ENCODE results near the gene TRIO. TPM values are rescaled to one million over a fixed set of nuclear protein-coding genes. Genes with fewer than 3 reads are reported as not detected.

The TRIO gene
- total RNA-seq, 6 experiments from 2014 or later: 167 to 219 (median 190) TPM

GRCh38 chr5:14239404-14239803 lies 96.3 kb downstream of the TRIO start:
- Mint-ChIP-seq H3K4me3 (peak overlapping the region; percentile 54), H3K27me3 (ENCODE audit: insufficient read depth) (no peaks in the 10 kb centered on the region), H3K4me1 (ENCODE audit: low read depth) (peaks cover 96% of the 10 kb centered on the region), H3K9me3 (no peaks in the 10 kb centered on the region), H3K36me3 (ENCODE audit: low read depth) (peaks cover 7% of the 10 kb centered on the region; the same call in 1 of the 2 replicates), H3K27ac (peak overlapping the region; percentile 67)
- DNase-seq: no peak
- no peak for TF ChIP-seq CTCF (IDR thresholded peaks at IDR 0.05)

GRCh38 chr5:14239951-14240350 lies 96.8 kb downstream of the TRIO start:
- Mint-ChIP-seq H3K27ac (peak overlapping the region; percentile 67), H3K4me1 (ENCODE audit: low read depth) (peaks cover 98% of the 10 kb centered on the region), H3K4me3 (peak overlapping the region; percentile 54), H3K36me3 (ENCODE audit: low read depth) (peaks cover 7% of the 10 kb centered on the region; the same call in 1 of the 2 replicates), H3K9me3 (no peaks in the 10 kb centered on the region), H3K27me3 (ENCODE audit: insufficient read depth) (peaks cover 4% of the 10 kb centered on the region; the same call in 1 of the 2 replicates)
- no peak for TF ChIP-seq CTCF (IDR thresholded peaks at IDR 0.05)
- DNase-seq: no peak

- H3K36me3 Mint-ChIP-seq (ENCODE audit: low read depth): peaks cover 8% of the 10 kb centered on the region; the same call in 1 of the 2 replicates
- peaks cover 98% of the 10 kb centered on the region for H3K4me1 Mint-ChIP-seq (ENCODE audit: low read depth)
- peak; percentile 26 for DNase-seq
- TF ChIP-seq CTCF (IDR thresholded peaks at IDR 0.05): peak; percentile 24; the same call in 1 of the 2 replicates
- no peaks in the 10 kb centered on the region for H3K9me3 Mint-ChIP-seq
- H3K27ac Mint-ChIP-seq: peak overlapping the region; percentile 67
- H3K27me3 Mint-ChIP-seq (ENCODE audit: insufficient read depth): peaks cover 4% of the 10 kb centered on the region; the same call in 1 of the 2 replicates
- peak overlapping the region; percentile 54 for H3K4me3 Mint-ChIP-seq
These were observed 97.2 kb downstream of the TRIO start for GRCh38 chr5:14240359-14240758.

- Mint-ChIP-seq H3K4me1 (ENCODE audit: low read depth) (peaks cover 98% of the 10 kb centered on the region), H3K27me3 (ENCODE audit: insufficient read depth) (peaks cover 4% of the 10 kb centered on the region; the same call in 1 of the 2 replicates), H3K4me3 (0 out of 2 replicates have a peak overlapping the region, but pooled peaks have one; percentile 54), H3K9me3 (no peaks in the 10 kb centered on the region), H3K27ac (peak overlapping the region; percentile 67), H3K36me3 (ENCODE audit: low read depth) (peaks cover 11% of the 10 kb centered on the region; the same call in 1 of the 2 replicates)
- DNase-seq: no peak
- no peak for TF ChIP-seq CTCF (IDR thresholded peaks at IDR 0.05)
These were observed 98.0 kb downstream of the TRIO start for GRCh38 chr5:14241141-14241540.

GRCh38 chr5:14242447-14242846 lies 99.3 kb downstream of the TRIO start:
- DNase-seq: no peak
- H3K4me3 Mint-ChIP-seq: no peak overlapping the region
- no peak overlapping the region; the same call in 1 of the 2 replicates for H3K27ac Mint-ChIP-seq
- no peak for TF ChIP-seq CTCF (IDR thresholded peaks at IDR 0.05)
- H3K4me1 Mint-ChIP-seq (ENCODE audit: low read depth): peaks cover 98% of the 10 kb centered on the region
- peaks cover 6% of the 10 kb centered on the region for H3K27me3 Mint-ChIP-seq (ENCODE audit: insufficient read depth)
- H3K36me3 Mint-ChIP-seq (ENCODE audit: low read depth): peaks cover 24% of the 10 kb centered on the region
- H3K9me3 Mint-ChIP-seq: no peaks in the 10 kb centered on the region

Data from HFFc6 (cell line).